ENCODE results near the gene SNX9. TPM values are rescaled to one million over a fixed set of nuclear protein-coding genes. Genes with fewer than 3 reads are reported as not detected.

Gene SNX9
- total and polyA plus RNA-seq, 2 of the 8 experiments (the other 6 are each of a cell fraction or from before 2014, with no cell fraction given) = 11.8 to 23.2 TPM

GRCh38 chr6:157911278-157911677, 88.2 kb downstream of the SNX9 start:
- POLR2A ChIA-PET (ENCODE audit: partially characterized antibody) = no interaction called here
- no peak overlapping the region for H3K23ac ChIP-seq (ENCODE audit: insufficient read length)
- no peak overlapping the region for H3K4ac ChIP-seq (replicated peaks; ENCODE audit: insufficient read length, low read depth, low read length)
- no peak overlapping the region for H4K91ac ChIP-seq (replicated peaks; ENCODE audit: insufficient read length, low read length)
- no peak overlapping the region for H2BK120ac ChIP-seq (replicated peaks; ENCODE audit: low read depth, low read length)
- peaks cover 0 to 10% (median 5%) of the 10 kb centered on the region in 4 experiments; a peak in 5 of 7 replicates for H3K4me1 ChIP-seq (replicated peaks in 1 of 4; ENCODE audit: control insufficient read depth in 3 of 4, insufficient read depth in 4 of 4, low read length in 3 of 4)
- no peak overlapping the region for H4K8ac ChIP-seq (ENCODE audit: extremely low read depth, insufficient read depth, low read length)
- no peak overlapping the region for H2BK20ac ChIP-seq (ENCODE audit: low read length)
- H4K20me1 ChIP-seq (replicated peaks in 1 of 2; ENCODE audit: control insufficient read depth in 1 of 2, insufficient read depth in 2 of 2, low read length in 2 of 2) = peaks cover 0 to 2% of the 10 kb centered on the region in 2 experiments
- H3K79me2 ChIP-seq (ENCODE audit: control insufficient read depth in 1 of 2, insufficient read depth in 2 of 2, low read length in 2 of 2) = no peaks in the 10 kb centered on the region
- no peaks in the 10 kb centered on the region for H3K27me3 ChIP-seq (replicated peaks in 1 of 4; ENCODE audit: control insufficient read depth in 3 of 4, extremely low read depth in 1 of 4, insufficient read depth in 3 of 4, low read length in 3 of 4)
- H3K23me2 ChIP-seq (ENCODE audit: low read depth, low read length) = no peaks in the 10 kb centered on the region; the same call in 1 of the 2 replicates
- H2AK5ac ChIP-seq (ENCODE audit: low read depth, low read length) = no peak overlapping the region
- CTCF ChIA-PET (ENCODE audit: partially characterized antibody) = interaction anchor here (0.6 to 1.5 kb wide), 3 partner anchors 13 to 441 kb away, joined by 3 to 5 read pairs (median 3); no protein-coding TSS in a partner anchor
- no peak overlapping the region for H3K14ac ChIP-seq (ENCODE audit: insufficient read length)
- H3K27ac ChIP-seq (ENCODE audit: low read depth, low read length) = no peak overlapping the region
- H4K5ac ChIP-seq (ENCODE audit: insufficient read length, low read depth, low read length) = no peak overlapping the region
- no peaks in the 10 kb centered on the region for H3K9me3 ChIP-seq (ENCODE audit: insufficient read depth in 2 of 2, low read depth in 1 of 2, low read length in 1 of 2)
- H2BK12ac ChIP-seq (ENCODE audit: low read depth, low read length) = no peak overlapping the region
- no peak overlapping the region for H3K18ac ChIP-seq (ENCODE audit: extremely low read depth, low read length)
- FAIRE-seq (no peak), DNase-seq (ENCODE audit: low read depth in 1 of 2, low spot score in 2 of 2) (no peak)
- no peak overlapping the region for H2BK15ac ChIP-seq (ENCODE audit: low read length)
- no peak overlapping the region for H3K9ac ChIP-seq (replicated peaks in 1 of 4; ENCODE audit: extremely low read depth in 1 of 4, low read depth in 3 of 4, low read length in 3 of 4)
- no peaks in the 10 kb centered on the region for H3K79me1 ChIP-seq (ENCODE audit: low read depth, low read length)
- WGBS, 2 experiments (ENCODE audit: extremely low coverage in 1 of 2, insufficient coverage in 1 of 2, insufficient read length in 1 of 2, insufficient replicate concordance in 2 of 2, low coverage in 1 of 2, low lambda C conversion rate in 2 of 2, missing lambda C conversion rate in 1 of 2) = 84% methylated on average over 9 of the region's 9 CpGs; no CpG with 5 or more reads in 1 of the 2 experiments
- TF ChIP-seq CTCF (IDR thresholded peaks at IDR 0.05; ENCODE audit: control extremely low read depth in 1 of 3, insufficient read depth in 1 of 3, low read depth in 1 of 3, low read length in 3 of 3) (peak in 2 of 3 experiments; percentile 15 to 20; a peak in 2 of 4 replicates), TBP (IDR thresholded peaks at IDR 0.05; ENCODE audit: low read depth, low read length) (no peak), BCL11A (IDR thresholded peaks at IDR 0.05; ENCODE audit: low read depth in 2 of 2, low read length in 2 of 2) (no peak), RAD21 (IDR thresholded peaks at IDR 0.05 in 1 of 2, conservative IDR thresholded peaks at IDR 0.05 in 1 of 2; ENCODE audit: low read depth in 2 of 2, low read length in 2 of 2) (peak; percentile 4 to 9; a peak in 2 of 4 replicates), POLR2AphosphoS5 (IDR thresholded peaks at IDR 0.05; ENCODE audit: low read depth, low read length) (no peak)
- H2BK5ac ChIP-seq (ENCODE audit: low read depth, low read length) = no peak overlapping the region
- no peak overlapping the region for H3K4me2 ChIP-seq (ENCODE audit: insufficient read depth in 1 of 2, low read depth in 2 of 2, low read length in 2 of 2)
- no peak overlapping the region for H2AFZ ChIP-seq (ENCODE audit: low read length)
- H3K4me3 ChIP-seq (ENCODE audit: extremely low read depth in 1 of 4, insufficient read depth in 2 of 4, low read depth in 3 of 4, low read length in 4 of 4) = no peak overlapping the region
- no peak overlapping the region for H3K56ac ChIP-seq (replicated peaks; ENCODE audit: insufficient read length, low read depth, low read length)
- H3K36me3 ChIP-seq (ENCODE audit: control insufficient read depth in 2 of 4, insufficient read depth in 4 of 4, low read length in 3 of 4) = peaks cover 0 to 27% (median 9%) of the 10 kb centered on the region in 4 experiments; a peak in 4 of 8 replicates

All from H1 (cell line).